HG02938 (cell line): ENCODE data around the gene WDTC1.
"Not testable (repeated sequence)": the region's sequence is repeated elsewhere in the genome, so short reads cannot be mapped to it uniquely, and the experiment has no call there.

Experiments used
- ATAC-seq: cut with Tn5 transposase; IDR thresholded peaks from one replicate; pipeline ENCODE4 v1.9.1; 2021; ENCODE audit warnings: mild to moderate bottlenecking, moderate library complexity; ENCODE audit not compliant: unreplicated experiment

Gene WDTC1

GRCh38 chr1:27234049-27234882 is at the start of gene WDTC1:
WDTC1 (plus strand) TSS chr1:27234632; CDS start chr1:27261055, 26,423 bp downstream.
- peak; percentile 84 for ATAC-seq

GRCh38 chr1:27184665-27185064 is 49.8 kb upstream of the WDTC1 start:
- not testable (repeated sequence) for ATAC-seq

GRCh38 chr1:27192039-27192529 is 42.3 kb upstream of the WDTC1 start:
- no peak for ATAC-seq

- ATAC-seq: no peak
These were observed 41.2 kb upstream of the WDTC1 start for GRCh38 chr1:27193194-27193593.

- no peak for ATAC-seq
These were observed 33.1 kb upstream of the WDTC1 start for GRCh38 chr1:27201295-27201694.

- ATAC-seq: no peak
These were observed 30.5 kb upstream of the WDTC1 start for GRCh38 chr1:27203946-27204345.

- not testable (repeated sequence) for ATAC-seq
These were observed 27.2 kb upstream of the WDTC1 start for GRCh38 chr1:27207238-27207637.

GRCh38 chr1:27208143-27208850 is 26.1 kb upstream of the WDTC1 start:
- not testable (repeated sequence) for ATAC-seq

GRCh38 chr1:27216466-27216865 is 18.0 kb upstream of the WDTC1 start:
- ATAC-seq: no peak

GRCh38 chr1:27217401-27217800 is 17.0 kb upstream of the WDTC1 start:
- ATAC-seq: no peak

GRCh38 chr1:27218736-27219135 is 15.7 kb upstream of the WDTC1 start:
- no peak for ATAC-seq

GRCh38 chr1:27220096-27220495 is 14.3 kb upstream of the WDTC1 start:
- ATAC-seq: no peak

- not testable (repeated sequence) for ATAC-seq
These were observed 13.5 kb upstream of the WDTC1 start for GRCh38 chr1:27220702-27221497.

GRCh38 chr1:27225621-27226020 is 8.8 kb upstream of the WDTC1 start:
- ATAC-seq: no peak

GRCh38 chr1:27227765-27228164 is 6.7 kb upstream of the WDTC1 start:
- ATAC-seq: no peak

GRCh38 chr1:27233667-27234048 is 774 bp upstream of the WDTC1 start:
- peak; percentile 2 for ATAC-seq

GRCh38 chr1:27235827-27236226 is 1.4 kb downstream of the WDTC1 start:
- no peak for ATAC-seq

- ATAC-seq: no peak
These were observed 2.7 kb downstream of the WDTC1 start for GRCh38 chr1:27237112-27237511.

GRCh38 chr1:27238032-27238431 is 3.6 kb downstream of the WDTC1 start:
- no peak for ATAC-seq

GRCh38 chr1:27241677-27242076 is 7.2 kb downstream of the WDTC1 start:
- no peak for ATAC-seq

- ATAC-seq: not testable (repeated sequence)
These were observed 9.2 kb downstream of the WDTC1 start for GRCh38 chr1:27243665-27244064.
